Osteoblast (primary cell): ENCODE measurements around the gene CFAP74. TPM values are rescaled to one million over a fixed set of nuclear protein-coding genes. Genes with fewer than 3 reads are reported as not detected.

Experiments
- DNase-seq: peaks from one replicate; pipeline ENCODE4 v3.0.0; 2011; ENCODE audit warnings: low spot score, mixed read lengths; ENCODE audit not compliant: insufficient read length; ENCODE audit errors: missing footprints
- H2AFZ ChIP-seq: 2 replicates; pipeline ENCODE4 v1.6.0; 2011; ENCODE audit warnings: mild to moderate bottlenecking, low read length
- H3K27ac ChIP-seq: 2 replicates; pipeline ENCODE4 v1.5.1; 2011; ENCODE audit warnings: mild to moderate bottlenecking, low read depth, low read length, moderate library complexity
- H3K27me3 ChIP-seq: 2 replicates; pipeline ENCODE4 v1.6.0; 2012; ENCODE audit warnings: mild to moderate bottlenecking, control low read depth, inconsistent platforms, low read length, moderate library complexity; ENCODE audit not compliant: insufficient read depth
- H3K36me3 ChIP-seq: 2 replicates; pipeline ENCODE4 v1.5.1; 2011; ENCODE audit warnings: mild to moderate bottlenecking, low read length, control low read depth, moderate library complexity; ENCODE audit not compliant: insufficient read depth
- H3K4me1 ChIP-seq: 2 replicates; pipeline ENCODE4 v1.5.1; 2011; ENCODE audit warnings: mild to moderate bottlenecking, low read length, control low read depth, moderate library complexity; ENCODE audit not compliant: insufficient read depth
- H3K4me2 ChIP-seq: 2 replicates; pipeline ENCODE4 v1.6.0; 2011; ENCODE audit warnings: mild to moderate bottlenecking, low read length; ENCODE audit not compliant: insufficient read depth
- H3K4me3 ChIP-seq: fragments of 200-600 bp; sonication (generic); 3 replicates; pipeline ENCODE4 v1.5.1; 2012; ENCODE audit warnings: mild to moderate bottlenecking, low read length, inconsistent platforms; ENCODE audit not compliant: insufficient read depth
- H3K79me2 ChIP-seq: 2 replicates; pipeline ENCODE4 v1.6.0; 2012; ENCODE audit warnings: mild to moderate bottlenecking, low read length, control low read depth, inconsistent platforms; ENCODE audit not compliant: insufficient read depth
- H3K9me3 ChIP-seq: 2 replicates; pipeline ENCODE4 v1.5.1; 2011; ENCODE audit warnings: low read depth, low read length, control low read depth
- H4K20me1 ChIP-seq: 2 replicates; pipeline ENCODE4 v1.6.0; 2012; ENCODE audit warnings: mild to moderate bottlenecking, low read length, control low read depth; ENCODE audit not compliant: insufficient read depth
- CTCF ChIP-seq: IDR thresholded peaks from 2 replicates; pipeline ENCODE4 v1.5.1; 2011; ENCODE audit warnings: mild to moderate bottlenecking, low read depth, low read length, moderate library complexity; ENCODE audit errors: extremely low read depth
- total RNA-seq: library from RNA; depleted of rRNA; stranded (reverse); fragments of >200 nt; gene quantifications from 2 replicates; pipeline ENCODE4 v1.2.3, GENCODE V29; 2012

Gene CFAP74
- total RNA-seq, 1 donor, result not detected

GRCh38 chr1:1892079-1892762, 111.4 kb downstream of the CFAP74 start:
- H3K4me2 ChIP-seq, result peak overlapping the region; percentile 88
- no peak for TF ChIP-seq CTCF
- DNase-seq, result peak; percentile 85

GRCh38 chr1:1891349-1892078, 112.1 kb downstream of the CFAP74 start:
- Histone ChIP-seq H3K27me3 (peaks cover 8% of the 10 kb centered on the region), H2AFZ (peak overlapping the region; percentile 85), H3K79me2 (peaks cover 42% of the 10 kb centered on the region), H4K20me1 (peaks cover 29% of the 10 kb centered on the region), H3K4me2 (peak overlapping the region; percentile 88), H3K36me3 (no peaks in the 10 kb centered on the region), H3K9me3 (no peaks in the 10 kb centered on the region), H3K27ac (peak overlapping the region; percentile 56), H3K4me3 (peak overlapping the region; percentile 88), H3K4me1 (peaks cover 25% of the 10 kb centered on the region)
- TF ChIP-seq CTCF, result no peak
- peak; percentile 97 for DNase-seq

More at GRCh38 chr1:1892079-1892762, 111.4 kb downstream of the CFAP74 start:
- H3K36me3 ChIP-seq, result no peaks in the 10 kb centered on the region
- H4K20me1 ChIP-seq, result peaks cover 24% of the 10 kb centered on the region
- peak overlapping the region; percentile 37 for H3K27ac ChIP-seq
- H2AFZ ChIP-seq, result peak overlapping the region; percentile 85
- peaks cover 25% of the 10 kb centered on the region for H3K4me1 ChIP-seq
- peaks cover 8% of the 10 kb centered on the region for H3K27me3 ChIP-seq
- H3K9me3 ChIP-seq, result no peaks in the 10 kb centered on the region
- H3K79me2 ChIP-seq, result peaks cover 35% of the 10 kb centered on the region
- H3K4me3 ChIP-seq, result peak overlapping the region; percentile 88

- TF ChIP-seq CTCF, result no peak
- Histone ChIP-seq H3K4me3 (peak within 1 kb of the TSS; percentile 88), H3K9me3 (no peaks in the 10 kb centered on the region), H3K36me3 (no peaks in the 10 kb centered on the region), H2AFZ (peak within 1 kb of the TSS; percentile 85), H3K4me1 (peaks cover 25% of the 10 kb centered on the region), H3K27ac (peak within 1 kb of the TSS; percentile 70), H3K4me2 (peak within 1 kb of the TSS; percentile 88), H3K27me3 (peaks cover 7% of the 10 kb centered on the region), H4K20me1 (peaks cover 37% of the 10 kb centered on the region), H3K79me2 (peaks cover 50% of the 10 kb centered on the region)
- DNase-seq, result peak; percentile 100
These were observed 112.9 kb downstream of the CFAP74 start, which contains the start of gene GNB1 for GRCh38 chr1:1890506-1891348. GNB1 (minus strand) TSS chr1:1891087; CDS start chr1:1825453, 65,634 bp downstream.
